Left lung (tissue), 10 donors: ENCODE results near the gene GPC6. TPM values are rescaled to one million over a fixed set of nuclear protein-coding genes. Genes with fewer than 3 reads are reported as not detected.
A peak's percentile ranks its signal among the peaks of the same experiment; 100 is the strongest.

Experiments
- ATAC-seq: fragments of 200-7000 bp; cut with Tn5 transposase; one replicate; pipeline ENCODE4 v1.9.1; 2020; ENCODE audit warnings: moderate library complexity
- DNase-seq, 4 donors: peaks; one replicate each; pipeline ENCODE4 v3.0.0-alpha.2; 2013 to 2020
- H3K27ac ChIP-seq, 2 donors: fragments of 200-600 bp; sonication (generic) in 1 of 2; one replicate each; pipeline versions ENCODE4 v1.5.0 to v1.8.0; 2020 to 2021
- H3K27me3 ChIP-seq, 2 donors: fragments of 200-600 bp; sonication (generic) in 1 of 2; one replicate each; pipeline versions ENCODE4 v1.5.0 to v1.8.0; 2020 to 2021
- H3K36me3 ChIP-seq, 2 donors: fragments of 200-600 bp; sonication (generic) in 1 of 2; one replicate each; pipeline versions ENCODE4 v1.5.0 to v1.8.0; 2020 to 2021
- H3K4me1 ChIP-seq, 2 donors: fragments of 200-600 bp; one replicate each; pipeline ENCODE4 v1.8.0; 2021
- H3K4me3 ChIP-seq, 2 donors: fragments of 200-600 bp; sonication (generic) in 1 of 2; one replicate each; pipeline versions ENCODE4 v1.5.0 to v1.8.0; 2020 to 2021; ENCODE audit warnings: mild to moderate bottlenecking in 1 of 2
- H3K9me3 ChIP-seq, 2 donors: fragments of 200-600 bp; sonication (generic) in 1 of 2; one replicate each; pipeline versions ENCODE4 v1.5.0 to v1.8.0; 2020 to 2021
- intact Hi-C, 2 donors: fragments of 100-400 bp; cut with DNase I; formaldehyde crosslinking; loops; one replicate each; pipeline versions ENCODE4 v1.11.2 to v1.14.2; 2022
- polyA plus RNA-seq, 6 donors: library from polyadenylated mRNA; unstranded; fragments of 120-200 nt; gene quantifications; one replicate each; pipeline ENCODE4 v1.2.1, GENCODE V29; 2013; ENCODE audit not compliant: insufficient read length in 6 of 6
- total RNA-seq, 2 donors: library from RNA; stranded (reverse); fragmentation: NEBNext Ultra II Directional; extraction: Animal tissue kit (Norgen Biotek cat#: 25700); gene quantifications; one replicate each; pipeline ENCODE4 v1.2.1, GENCODE V29; 2021
- TF ChIP-seq, protein P1 (sequence below), 2 donors: fragments of 200-600 bp; sonication (generic) in 1 of 2; IDR thresholded peaks; one replicate each; pipeline versions ENCODE4 v1.5.0 to v1.8.0; 2021; ENCODE audit warnings: antibody characterized with exemption in 2 of 2
- donor health status: DM: no; HTN: yes; CAD: no.
- donor health status: DM: no; HTN: no; CAD: no.

The GPC6 gene
- total and polyA plus RNA-seq, 8 donors = 9.6 to 25.8 (median 21.1) TPM

DNA sequence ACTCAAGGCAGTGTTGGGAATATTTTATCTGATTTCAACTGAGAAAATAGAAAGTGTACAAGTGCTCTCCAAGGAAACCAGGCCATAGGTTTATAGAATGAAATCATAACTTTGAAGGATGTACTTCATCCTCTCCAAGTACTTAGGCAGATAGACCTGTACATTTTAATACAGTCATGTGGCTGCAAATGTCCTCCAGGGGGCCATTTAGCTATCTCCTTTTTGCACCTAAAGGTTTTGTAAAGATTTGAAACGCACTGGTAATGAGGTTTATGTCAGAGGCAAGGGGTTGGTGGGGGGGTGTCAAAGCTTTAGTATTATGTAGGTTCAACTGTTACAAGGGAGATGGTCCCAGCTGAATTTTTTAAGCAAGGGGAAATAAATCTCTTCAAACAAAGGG lies 888.4 kb downstream of the GPC6 start:
- TF ChIP-seq, protein P1, sequence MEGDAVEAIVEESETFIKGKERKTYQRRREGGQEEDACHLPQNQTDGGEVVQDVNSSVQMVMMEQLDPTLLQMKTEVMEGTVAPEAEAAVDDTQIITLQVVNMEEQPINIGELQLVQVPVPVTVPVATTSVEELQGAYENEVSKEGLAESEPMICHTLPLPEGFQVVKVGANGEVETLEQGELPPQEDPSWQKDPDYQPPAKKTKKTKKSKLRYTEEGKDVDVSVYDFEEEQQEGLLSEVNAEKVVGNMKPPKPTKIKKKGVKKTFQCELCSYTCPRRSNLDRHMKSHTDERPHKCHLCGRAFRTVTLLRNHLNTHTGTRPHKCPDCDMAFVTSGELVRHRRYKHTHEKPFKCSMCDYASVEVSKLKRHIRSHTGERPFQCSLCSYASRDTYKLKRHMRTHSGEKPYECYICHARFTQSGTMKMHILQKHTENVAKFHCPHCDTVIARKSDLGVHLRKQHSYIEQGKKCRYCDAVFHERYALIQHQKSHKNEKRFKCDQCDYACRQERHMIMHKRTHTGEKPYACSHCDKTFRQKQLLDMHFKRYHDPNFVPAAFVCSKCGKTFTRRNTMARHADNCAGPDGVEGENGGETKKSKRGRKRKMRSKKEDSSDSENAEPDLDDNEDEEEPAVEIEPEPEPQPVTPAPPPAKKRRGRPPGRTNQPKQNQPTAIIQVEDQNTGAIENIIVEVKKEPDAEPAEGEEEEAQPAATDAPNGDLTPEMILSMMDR (IDR thresholded peaks at IDR 0.05) = no peak
- Histone ChIP-seq H3K4me3 (no peak overlapping the region), H3K27ac (no peak overlapping the region), H3K9me3 (no peaks in the 10 kb centered on the region), H3K27me3 (no peaks in the 10 kb centered on the region), H3K36me3 (no peaks in the 10 kb centered on the region), H3K4me1 (no peaks in the 10 kb centered on the region)
- DNase-seq (no peak), ATAC-seq (peak; percentile 27)
- intact Hi-C loops = no loop called here

DNA sequence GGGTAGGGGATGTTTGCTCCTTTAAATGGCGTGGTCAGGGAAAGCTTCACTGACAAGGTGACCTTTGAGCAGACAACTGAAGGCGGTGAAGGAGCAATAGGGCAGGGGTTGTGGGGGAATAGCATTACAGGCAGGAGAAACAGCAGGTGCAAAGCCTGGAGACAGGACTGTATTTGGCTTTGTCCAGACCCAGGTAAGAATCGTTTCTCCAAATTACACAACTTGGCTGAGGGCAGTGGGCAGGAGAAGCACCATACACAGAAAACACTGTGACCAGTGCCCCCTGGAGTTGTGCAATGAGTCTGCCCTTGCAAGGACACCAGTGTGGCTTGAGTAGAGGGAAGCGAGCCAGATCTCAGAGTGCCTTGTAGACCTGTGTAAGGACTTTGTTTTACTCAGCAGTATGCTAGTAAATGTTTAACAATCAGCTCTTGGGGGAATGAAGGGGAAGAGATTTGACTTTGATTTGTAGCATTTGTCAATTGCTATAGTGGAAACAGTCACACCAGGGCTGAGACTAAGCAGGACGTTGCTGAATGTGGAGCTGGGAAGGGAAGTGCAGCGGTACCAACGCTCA lies 892.8 kb downstream of the GPC6 start:
- Histone ChIP-seq H3K36me3 (no peaks in the 10 kb centered on the region), H3K4me1 (no peaks in the 10 kb centered on the region), H3K27ac (no peak overlapping the region), H3K4me3 (no peak overlapping the region), H3K9me3 (no peaks in the 10 kb centered on the region), H3K27me3 (no peaks in the 10 kb centered on the region)
- peak; percentile 82 for ATAC-seq
- TF ChIP-seq, protein P1 (IDR thresholded peaks at IDR 0.05) = no peak
- intact Hi-C loops = no loop called here
- peak in 2 of 4 donors; percentile 51 to 57 for DNase-seq

DNA sequence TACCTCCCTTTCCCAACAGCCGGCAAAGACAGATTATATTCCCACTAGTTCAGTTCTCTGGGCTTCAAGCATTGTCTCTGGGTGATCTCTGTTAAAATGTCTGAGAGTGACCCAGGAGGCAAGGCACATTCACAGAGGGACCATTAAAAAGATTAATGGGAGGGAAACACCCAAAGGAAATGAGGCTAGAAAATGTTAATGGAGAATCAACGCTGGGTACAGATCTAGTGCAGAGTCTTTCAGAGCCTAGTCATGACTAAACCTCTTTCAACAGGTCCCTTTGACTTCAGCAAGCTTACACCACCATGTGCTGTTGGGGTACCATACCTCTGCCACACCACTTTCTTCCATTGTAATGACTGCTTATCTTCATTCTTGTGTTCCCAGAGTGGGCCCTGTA lies 894.3 kb downstream of the GPC6 start:
- intact Hi-C loops = no loop called here
- Histone ChIP-seq H3K4me1 (no peaks in the 10 kb centered on the region), H3K27me3 (no peaks in the 10 kb centered on the region), H3K4me3 (no peak overlapping the region), H3K27ac (no peak overlapping the region), H3K36me3 (no peaks in the 10 kb centered on the region), H3K9me3 (no peaks in the 10 kb centered on the region)
- ATAC-seq = no peak
- TF ChIP-seq, protein P1 (IDR thresholded peaks at IDR 0.05) = no peak
- no peak for DNase-seq

DNA sequence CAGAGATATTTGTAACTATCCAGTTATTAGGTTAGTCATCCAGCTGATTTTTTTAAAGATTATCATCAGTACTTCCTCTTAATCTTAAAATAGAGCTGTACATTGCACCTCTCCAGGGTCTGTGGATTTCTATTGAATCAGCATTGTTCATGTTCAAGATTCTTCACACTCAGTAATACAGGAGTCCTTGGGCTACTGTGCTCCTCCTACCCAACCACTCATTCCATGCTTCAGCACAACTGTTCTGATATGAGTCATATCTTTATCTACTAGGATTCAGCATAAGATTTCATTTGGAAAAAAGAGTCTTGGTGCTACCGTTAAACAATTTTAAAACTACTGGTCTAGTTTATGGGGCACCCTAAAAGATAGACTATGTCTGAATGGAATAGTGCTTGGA lies 895.1 kb downstream of the GPC6 start:
- Histone ChIP-seq H3K4me1 (no peaks in the 10 kb centered on the region), H3K36me3 (no peaks in the 10 kb centered on the region), H3K9me3 (no peaks in the 10 kb centered on the region), H3K4me3 (no peak overlapping the region), H3K27ac (no peak overlapping the region), H3K27me3 (no peaks in the 10 kb centered on the region)
- ATAC-seq = peak; percentile 88
- DNase-seq = no peak
- TF ChIP-seq, protein P1 (IDR thresholded peaks at IDR 0.05) = no peak
- intact Hi-C loops = no loop called here

DNA sequence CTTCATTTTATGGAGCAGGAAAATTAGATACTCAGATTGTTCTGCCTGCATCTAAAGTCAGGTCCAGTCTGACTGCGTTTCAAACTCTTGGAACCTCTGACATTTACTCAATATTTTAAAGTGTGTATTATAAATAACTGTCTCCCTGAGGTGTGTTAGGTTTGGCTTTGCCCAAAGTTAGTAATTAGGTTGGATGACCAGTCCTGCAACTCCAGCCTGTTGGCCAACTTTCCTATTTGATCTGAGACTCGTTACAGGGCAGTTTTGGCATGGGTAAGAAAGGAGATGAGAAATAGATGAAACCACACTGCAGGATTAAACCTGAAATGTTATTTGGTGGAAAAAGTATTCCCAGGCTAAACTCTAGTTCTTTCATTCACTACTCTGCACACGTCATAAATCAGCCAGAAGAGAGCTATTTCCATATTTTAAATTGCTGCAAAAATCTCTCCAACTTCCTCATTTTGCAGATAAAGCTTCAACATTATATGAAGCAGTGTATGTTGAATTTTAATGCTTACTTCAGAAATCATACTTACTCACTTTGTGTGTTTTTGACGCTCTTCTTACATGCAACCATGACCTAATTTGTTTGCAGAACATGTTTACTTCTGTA lies 895.8 kb downstream of the GPC6 start:
- no peak overlapping the region for H3K4me3 ChIP-seq
- no peaks in the 10 kb centered on the region for H3K9me3 ChIP-seq
- no peaks in the 10 kb centered on the region for H3K27me3 ChIP-seq
- DNase-seq = no peak
- TF ChIP-seq, protein P1 (IDR thresholded peaks at IDR 0.05) = no peak
- intact Hi-C loops = no loop called here
- H3K4me1 ChIP-seq = no peaks in the 10 kb centered on the region
- no peaks in the 10 kb centered on the region for H3K36me3 ChIP-seq
- H3K27ac ChIP-seq = no peak overlapping the region
- ATAC-seq = no peak
